Astrocyte of the cerebellum (primary cell): ENCODE results near the gene NCOA6.

Source experiments
- DNase-seq: peaks from one replicate; pipeline ENCODE4 v3.0.0-alpha.2; 2011; ENCODE audit warnings: low read depth
- H3K4me3 ChIP-seq: 2 replicates; pipeline ENCODE4 v1.5.1; 2011; ENCODE audit warnings: mild to moderate bottlenecking, low read depth, low read length, moderate library complexity
- in situ Hi-C: cut with HindIII; loops from 2 replicates; pipeline ENCODE4 v1.10.0; 2017; ENCODE audit warnings: low sequenced_read_pairs
- TF ChIP-seq, protein P1 (sequence below): IDR thresholded peaks from 2 replicates; pipeline ENCODE4 v1.5.1; 2012; ENCODE audit warnings: low read length, low read depth, moderate library complexity, mild to moderate bottlenecking; ENCODE audit errors: missing control alignments

NCOA6 gene

DNA sequence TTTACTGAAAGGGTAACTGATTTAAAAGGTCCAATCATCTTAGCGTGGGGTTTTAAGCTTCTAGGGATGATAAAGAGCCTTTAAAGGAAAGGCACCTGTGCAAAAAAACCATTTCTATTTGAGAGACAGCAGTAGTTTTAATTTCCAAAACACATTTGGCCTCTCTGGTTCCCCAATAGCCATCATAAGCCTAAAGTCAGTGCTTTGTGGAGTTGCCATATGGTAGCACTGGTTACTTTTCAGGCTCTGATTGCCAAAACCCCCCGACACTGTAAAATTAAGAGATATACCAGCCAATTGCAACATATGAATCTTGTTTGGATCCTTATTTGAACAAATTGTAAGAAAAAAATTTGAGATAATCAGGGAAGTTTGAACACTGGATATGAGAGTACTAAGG, 76.7 kb downstream of the NCOA6 start:
- no peak for DNase-seq
- TF ChIP-seq, protein P1, sequence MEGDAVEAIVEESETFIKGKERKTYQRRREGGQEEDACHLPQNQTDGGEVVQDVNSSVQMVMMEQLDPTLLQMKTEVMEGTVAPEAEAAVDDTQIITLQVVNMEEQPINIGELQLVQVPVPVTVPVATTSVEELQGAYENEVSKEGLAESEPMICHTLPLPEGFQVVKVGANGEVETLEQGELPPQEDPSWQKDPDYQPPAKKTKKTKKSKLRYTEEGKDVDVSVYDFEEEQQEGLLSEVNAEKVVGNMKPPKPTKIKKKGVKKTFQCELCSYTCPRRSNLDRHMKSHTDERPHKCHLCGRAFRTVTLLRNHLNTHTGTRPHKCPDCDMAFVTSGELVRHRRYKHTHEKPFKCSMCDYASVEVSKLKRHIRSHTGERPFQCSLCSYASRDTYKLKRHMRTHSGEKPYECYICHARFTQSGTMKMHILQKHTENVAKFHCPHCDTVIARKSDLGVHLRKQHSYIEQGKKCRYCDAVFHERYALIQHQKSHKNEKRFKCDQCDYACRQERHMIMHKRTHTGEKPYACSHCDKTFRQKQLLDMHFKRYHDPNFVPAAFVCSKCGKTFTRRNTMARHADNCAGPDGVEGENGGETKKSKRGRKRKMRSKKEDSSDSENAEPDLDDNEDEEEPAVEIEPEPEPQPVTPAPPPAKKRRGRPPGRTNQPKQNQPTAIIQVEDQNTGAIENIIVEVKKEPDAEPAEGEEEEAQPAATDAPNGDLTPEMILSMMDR = no peak
- in situ Hi-C loops = no loop called here
- no peak overlapping the region for H3K4me3 ChIP-seq

DNA sequence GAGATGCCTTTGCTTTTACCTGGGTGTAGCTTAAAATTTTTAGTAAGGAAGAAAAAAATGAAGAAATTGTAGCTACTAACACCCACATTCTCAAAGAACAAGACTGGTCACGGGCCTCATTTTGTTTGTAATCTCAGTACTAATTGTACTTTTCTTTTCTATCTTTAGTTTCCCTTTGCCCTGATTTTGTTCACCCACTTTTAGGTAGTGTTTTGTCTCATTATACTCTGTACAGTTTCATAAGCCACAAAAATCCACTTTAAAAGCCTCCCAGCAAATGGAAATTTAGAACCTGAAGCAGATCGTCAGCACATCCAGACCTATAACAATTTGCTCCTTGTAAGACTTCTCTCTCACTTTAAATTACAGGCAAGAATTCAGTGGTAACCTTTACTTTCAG, 78.0 kb downstream of the NCOA6 start:
- H3K4me3 ChIP-seq = no peak overlapping the region
- TF ChIP-seq, protein P1 = no peak
- DNase-seq = no peak
- in situ Hi-C loops = no loop called here

DNA sequence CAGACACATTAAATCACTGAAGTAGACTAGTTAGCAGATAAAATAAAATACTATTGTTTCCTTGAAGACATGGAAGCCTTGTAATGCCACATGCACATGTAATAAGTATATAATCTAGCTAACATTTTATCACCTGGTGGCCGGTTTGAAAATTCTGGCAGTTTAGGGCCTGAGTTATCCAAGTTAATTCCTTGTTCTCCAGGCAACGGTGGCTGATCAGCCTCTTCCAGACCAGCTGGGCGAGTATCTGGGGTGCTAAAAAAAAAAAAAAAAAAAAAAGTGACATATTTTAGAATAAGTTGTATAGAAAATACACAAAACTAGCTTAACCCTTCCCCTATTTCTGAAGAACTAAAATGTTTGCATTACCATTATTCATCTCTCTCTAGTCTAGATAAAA, 78.8 kb downstream of the NCOA6 start:
- TF ChIP-seq, protein P1 = no peak
- H3K4me3 ChIP-seq = no peak overlapping the region
- no peak for DNase-seq
- in situ Hi-C loops = no loop called here

DNA sequence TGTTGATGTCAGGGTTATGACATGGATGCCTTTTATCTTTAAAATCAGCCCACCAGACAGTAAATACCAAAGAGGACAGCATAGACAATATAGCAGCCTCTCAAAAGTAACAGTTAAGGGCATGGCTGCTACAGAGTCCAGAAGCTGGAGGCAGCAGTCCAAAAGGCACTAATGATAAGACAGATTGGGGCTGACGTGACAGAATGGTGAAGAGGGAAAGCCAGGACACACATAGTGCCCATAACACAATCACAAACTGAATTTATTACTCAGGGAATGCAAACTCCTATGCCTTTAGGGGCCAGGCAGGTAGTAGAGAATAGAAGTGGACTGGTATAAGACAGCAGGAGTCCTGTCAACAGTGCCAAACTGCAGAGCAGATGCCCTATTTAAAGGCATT, 80.6 kb downstream of the NCOA6 start:
- in situ Hi-C loops = no loop called here
- no peak for DNase-seq
- TF ChIP-seq, protein P1 = no peak
- no peak overlapping the region for H3K4me3 ChIP-seq

DNA sequence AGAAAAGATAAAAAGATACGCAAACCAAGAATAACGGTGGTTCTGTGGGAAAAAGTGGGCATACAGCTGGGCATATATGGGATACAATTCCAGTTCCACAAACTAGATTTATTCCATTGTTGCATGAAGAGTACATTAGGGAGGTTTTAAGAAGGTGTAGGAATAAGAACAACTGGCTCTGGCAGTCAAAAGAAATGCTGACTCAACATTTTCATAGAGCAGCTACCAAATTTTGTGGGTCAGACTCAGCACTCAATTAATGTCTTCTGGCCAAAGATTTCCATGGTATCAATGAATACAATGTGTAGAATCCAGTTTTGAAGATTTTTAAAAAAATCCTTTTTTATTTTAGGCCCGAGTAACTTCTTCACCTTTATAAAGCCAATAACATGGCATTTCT, 81.1 kb downstream of the NCOA6 start:
- no peak overlapping the region for H3K4me3 ChIP-seq
- DNase-seq = no peak
- in situ Hi-C loops = no loop called here
- TF ChIP-seq, protein P1 = no peak

DNA sequence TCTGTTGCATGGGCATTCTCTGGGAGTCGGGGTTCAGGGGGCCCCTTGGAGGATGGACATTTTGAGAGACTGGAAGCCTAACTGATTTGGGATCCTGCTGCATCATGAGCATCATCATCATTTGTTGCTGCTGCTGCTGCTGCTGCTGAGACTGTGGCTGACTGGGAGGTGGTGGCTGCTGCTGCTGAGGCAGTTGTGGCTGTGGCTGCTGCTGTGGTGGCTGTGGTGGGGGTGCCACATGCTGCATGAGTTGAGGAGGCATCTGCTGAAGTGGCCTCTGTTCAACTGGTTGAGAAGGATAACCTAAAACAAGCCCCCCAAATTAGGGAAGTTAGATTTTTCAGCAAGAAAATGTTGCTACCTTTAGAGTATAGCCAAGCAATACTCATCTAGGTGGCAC, 82.4 kb downstream of the NCOA6 start:
- no peak for DNase-seq
- TF ChIP-seq, protein P1 = no peak
- no peak overlapping the region for H3K4me3 ChIP-seq
- in situ Hi-C loops = no loop called here
